Osteoblast (primary cell): ENCODE measurements around the gene MYOD1. TPM values are rescaled to one million over a fixed set of nuclear protein-coding genes. Genes with fewer than 3 reads are reported as not detected.

Source experiments
- DNase-seq: peaks from one replicate; pipeline ENCODE4 v3.0.0; 2011; ENCODE audit warnings: low spot score, mixed read lengths; ENCODE audit not compliant: insufficient read length; ENCODE audit errors: missing footprints
- H2AFZ ChIP-seq: 2 replicates; pipeline ENCODE4 v1.6.0; 2011; ENCODE audit warnings: mild to moderate bottlenecking, low read length
- H3K27ac ChIP-seq: 2 replicates; pipeline ENCODE4 v1.5.1; 2011; ENCODE audit warnings: mild to moderate bottlenecking, low read depth, low read length, moderate library complexity
- H3K27me3 ChIP-seq: 2 replicates; pipeline ENCODE4 v1.6.0; 2012; ENCODE audit warnings: mild to moderate bottlenecking, control low read depth, inconsistent platforms, low read length, moderate library complexity; ENCODE audit not compliant: insufficient read depth
- H3K36me3 ChIP-seq: 2 replicates; pipeline ENCODE4 v1.5.1; 2011; ENCODE audit warnings: mild to moderate bottlenecking, low read length, control low read depth, moderate library complexity; ENCODE audit not compliant: insufficient read depth
- H3K4me1 ChIP-seq: 2 replicates; pipeline ENCODE4 v1.5.1; 2011; ENCODE audit warnings: mild to moderate bottlenecking, low read length, control low read depth, moderate library complexity; ENCODE audit not compliant: insufficient read depth
- H3K4me2 ChIP-seq: 2 replicates; pipeline ENCODE4 v1.6.0; 2011; ENCODE audit warnings: mild to moderate bottlenecking, low read length; ENCODE audit not compliant: insufficient read depth
- H3K4me3 ChIP-seq: fragments of 200-600 bp; sonication (generic); 3 replicates; pipeline ENCODE4 v1.5.1; 2012; ENCODE audit warnings: mild to moderate bottlenecking, low read length, inconsistent platforms; ENCODE audit not compliant: insufficient read depth
- H3K79me2 ChIP-seq: 2 replicates; pipeline ENCODE4 v1.6.0; 2012; ENCODE audit warnings: mild to moderate bottlenecking, low read length, control low read depth, inconsistent platforms; ENCODE audit not compliant: insufficient read depth
- H3K9me3 ChIP-seq: 2 replicates; pipeline ENCODE4 v1.5.1; 2011; ENCODE audit warnings: low read depth, low read length, control low read depth
- H4K20me1 ChIP-seq: 2 replicates; pipeline ENCODE4 v1.6.0; 2012; ENCODE audit warnings: mild to moderate bottlenecking, low read length, control low read depth; ENCODE audit not compliant: insufficient read depth
- total RNA-seq: library from RNA; depleted of rRNA; stranded (reverse); fragments of >200 nt; gene quantifications from 2 replicates; pipeline ENCODE4 v1.2.3, GENCODE V29; 2012
- TF ChIP-seq, protein P1 (sequence below): IDR thresholded peaks from 2 replicates; pipeline ENCODE4 v1.5.1; 2011; ENCODE audit warnings: mild to moderate bottlenecking, low read depth, low read length, moderate library complexity; ENCODE audit errors: extremely low read depth

MYOD1 gene
- total RNA-seq, 1 donor: not detected

DNA sequence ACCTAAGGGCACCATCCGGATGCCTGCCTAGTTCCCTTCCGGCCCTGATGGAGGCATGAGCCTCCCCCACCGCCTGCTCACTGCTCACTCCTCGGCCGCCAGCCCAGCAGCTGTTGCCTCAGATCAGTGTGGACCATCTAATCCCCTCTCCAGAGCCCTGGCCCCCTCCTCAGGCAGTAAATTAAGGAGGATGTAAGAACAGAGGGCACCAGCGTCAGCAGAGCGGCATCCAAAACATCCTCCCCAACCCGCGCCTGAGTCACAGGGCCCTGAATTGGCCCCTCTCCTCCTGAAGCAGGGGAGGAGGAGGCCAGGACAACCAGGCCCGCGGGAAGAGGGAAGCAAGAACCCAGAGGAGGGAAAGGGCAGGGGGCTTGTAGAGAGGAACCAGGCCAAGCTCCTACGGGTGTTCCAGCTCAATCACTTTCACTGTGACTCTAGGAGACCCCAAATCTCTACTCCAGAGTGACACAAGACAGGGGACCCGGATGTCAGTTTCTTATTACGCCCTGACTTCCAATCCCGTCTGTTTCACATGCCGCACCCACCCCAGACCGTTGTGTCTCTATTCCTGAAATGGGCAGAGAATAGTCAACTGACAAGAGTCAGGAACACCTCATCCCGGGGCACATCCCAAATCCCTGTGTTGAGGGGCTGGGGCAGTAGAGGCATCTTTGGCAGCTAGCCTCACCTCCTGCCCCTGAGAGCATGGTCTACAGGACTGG lies 31.3 kb upstream of the MYOD1 start:
- peaks cover 26% of the 10 kb centered on the region for H3K27me3 ChIP-seq
- H2AFZ ChIP-seq: no peak overlapping the region
- no peak overlapping the region for H3K27ac ChIP-seq
- no peaks in the 10 kb centered on the region for H4K20me1 ChIP-seq
- H3K79me2 ChIP-seq: no peaks in the 10 kb centered on the region
- no peak overlapping the region for H3K4me2 ChIP-seq
- no peak overlapping the region for H3K4me3 ChIP-seq
- H3K4me1 ChIP-seq: peaks cover 6% of the 10 kb centered on the region
- H3K36me3 ChIP-seq: no peaks in the 10 kb centered on the region
- TF ChIP-seq, protein P1, sequence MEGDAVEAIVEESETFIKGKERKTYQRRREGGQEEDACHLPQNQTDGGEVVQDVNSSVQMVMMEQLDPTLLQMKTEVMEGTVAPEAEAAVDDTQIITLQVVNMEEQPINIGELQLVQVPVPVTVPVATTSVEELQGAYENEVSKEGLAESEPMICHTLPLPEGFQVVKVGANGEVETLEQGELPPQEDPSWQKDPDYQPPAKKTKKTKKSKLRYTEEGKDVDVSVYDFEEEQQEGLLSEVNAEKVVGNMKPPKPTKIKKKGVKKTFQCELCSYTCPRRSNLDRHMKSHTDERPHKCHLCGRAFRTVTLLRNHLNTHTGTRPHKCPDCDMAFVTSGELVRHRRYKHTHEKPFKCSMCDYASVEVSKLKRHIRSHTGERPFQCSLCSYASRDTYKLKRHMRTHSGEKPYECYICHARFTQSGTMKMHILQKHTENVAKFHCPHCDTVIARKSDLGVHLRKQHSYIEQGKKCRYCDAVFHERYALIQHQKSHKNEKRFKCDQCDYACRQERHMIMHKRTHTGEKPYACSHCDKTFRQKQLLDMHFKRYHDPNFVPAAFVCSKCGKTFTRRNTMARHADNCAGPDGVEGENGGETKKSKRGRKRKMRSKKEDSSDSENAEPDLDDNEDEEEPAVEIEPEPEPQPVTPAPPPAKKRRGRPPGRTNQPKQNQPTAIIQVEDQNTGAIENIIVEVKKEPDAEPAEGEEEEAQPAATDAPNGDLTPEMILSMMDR: no peak
- no peaks in the 10 kb centered on the region for H3K9me3 ChIP-seq
- no peak for DNase-seq

DNA sequence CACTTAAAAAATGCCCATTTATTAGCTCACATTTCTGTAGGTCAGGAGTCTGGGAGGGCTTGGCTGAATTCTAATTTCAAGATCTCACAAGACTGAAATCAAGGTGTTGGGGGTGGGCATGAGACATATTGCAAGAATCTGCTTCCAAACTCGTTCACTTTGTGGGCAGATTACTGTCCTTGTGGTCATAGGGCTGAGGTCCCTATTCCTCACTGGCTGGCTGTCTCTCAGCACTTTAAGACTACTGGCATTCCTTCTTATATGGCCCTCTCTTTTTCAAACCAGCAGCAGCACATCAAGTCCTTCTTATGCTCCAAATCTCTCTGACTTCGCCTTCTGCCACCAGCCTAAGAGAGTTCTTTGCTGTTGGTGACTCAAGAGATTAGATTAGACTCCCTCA lies 27.8 kb upstream of the MYOD1 start:
- no peaks in the 10 kb centered on the region for H3K36me3 ChIP-seq
- TF ChIP-seq, protein P1: no peak
- no peaks in the 10 kb centered on the region for H3K4me1 ChIP-seq
- no peak overlapping the region for H2AFZ ChIP-seq
- peaks cover 61% of the 10 kb centered on the region for H3K27me3 ChIP-seq
- H3K4me3 ChIP-seq: no peak overlapping the region
- H4K20me1 ChIP-seq: no peaks in the 10 kb centered on the region
- DNase-seq: no peak
- H3K27ac ChIP-seq: no peak overlapping the region
- H3K79me2 ChIP-seq: no peaks in the 10 kb centered on the region
- no peak overlapping the region for H3K4me2 ChIP-seq
- no peaks in the 10 kb centered on the region for H3K9me3 ChIP-seq

DNA sequence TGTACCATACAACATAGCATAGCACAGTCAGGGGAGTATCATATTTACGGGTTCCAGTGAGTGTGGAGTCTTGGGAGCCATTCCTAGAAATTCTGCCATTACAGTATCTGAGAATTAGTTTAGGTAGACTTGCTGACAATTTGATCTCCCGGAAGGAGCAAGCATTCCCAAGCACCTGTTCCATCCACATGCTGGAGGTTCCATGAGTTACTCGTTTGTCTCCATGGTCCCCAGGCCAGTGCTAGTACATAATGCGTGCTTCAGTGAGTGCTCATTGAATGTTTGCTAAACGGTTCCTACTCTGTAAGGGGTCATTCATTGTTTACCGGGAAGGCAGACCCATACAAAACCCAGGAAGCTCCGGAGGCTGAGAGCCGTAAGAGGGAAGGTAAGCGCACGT lies 27.4 kb upstream of the MYOD1 start:
- Histone ChIP-seq H4K20me1 (no peaks in the 10 kb centered on the region), H3K79me2 (no peaks in the 10 kb centered on the region), H3K4me3 (no peak overlapping the region), H3K4me2 (no peak overlapping the region), H3K36me3 (no peaks in the 10 kb centered on the region), H3K27ac (no peak overlapping the region), H3K27me3 (peaks cover 65% of the 10 kb centered on the region), H3K4me1 (no peaks in the 10 kb centered on the region), H3K9me3 (no peaks in the 10 kb centered on the region), H2AFZ (no peak overlapping the region)
- DNase-seq: no peak
- TF ChIP-seq, protein P1: no peak

DNA sequence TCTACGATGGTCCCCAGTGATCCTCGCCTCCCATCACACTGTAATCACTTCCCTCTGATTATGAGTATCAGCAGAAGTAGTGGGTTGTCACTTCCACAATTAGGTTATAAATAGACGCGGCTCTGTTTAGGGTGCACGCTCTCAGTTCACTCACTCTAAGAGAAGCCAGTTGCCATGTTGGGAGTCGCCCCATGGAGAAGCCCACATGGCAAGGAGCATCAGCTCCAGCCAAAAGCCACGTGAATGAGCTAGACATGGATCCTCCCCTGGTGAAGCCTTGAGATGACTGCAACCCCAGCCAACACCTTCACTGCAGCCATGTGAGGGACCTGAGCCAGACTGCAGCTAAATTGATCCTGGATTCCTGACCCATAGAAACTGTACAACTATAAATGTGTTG lies 26.4 kb upstream of the MYOD1 start:
- no peak overlapping the region for H3K4me2 ChIP-seq
- H4K20me1 ChIP-seq: no peaks in the 10 kb centered on the region
- H3K4me1 ChIP-seq: no peaks in the 10 kb centered on the region
- H3K27me3 ChIP-seq: peaks cover 73% of the 10 kb centered on the region
- TF ChIP-seq, protein P1: no peak
- no peaks in the 10 kb centered on the region for H3K36me3 ChIP-seq
- DNase-seq: no peak
- H2AFZ ChIP-seq: no peak overlapping the region
- H3K4me3 ChIP-seq: no peak overlapping the region
- H3K27ac ChIP-seq: no peak overlapping the region
- H3K9me3 ChIP-seq: no peaks in the 10 kb centered on the region
- H3K79me2 ChIP-seq: no peaks in the 10 kb centered on the region
